IMR-90 (cell line): Measurements from ENCODE around the gene BACE1-AS. TPM values are rescaled to one million over a fixed set of nuclear protein-coding genes. Genes with fewer than 3 reads are reported as not detected.

Source experiments
- ATAC-seq: fragments of 200-7000 bp; cut with Tn5 transposase; 2 replicates; pipeline ENCODE4 v1.9.1; 2020; ENCODE audit warnings: low read depth, mild to moderate bottlenecking, moderate library complexity
- BruUV-seq: library from RNA; stranded (reverse); fragments of 400-500 nt; replicated peaks from 2 replicates; lab custom pipeline; 2021; lab: Mats Ljungman, UMichigan
- CTCF ChIA-PET: fragments of 300-600 bp; formaldehyde crosslinking; extraction: SDS; loops from one replicate; lab custom pipeline; 2021; ENCODE audit warnings: antibody characterized with exemption; lab: Yijun Ruan, JAX
- POLR2A ChIA-PET: fragments of 300-600 bp; sonication (Branson Sonifier 250); formaldehyde crosslinking; loops from one replicate; lab custom pipeline; 2022; ENCODE audit warnings: antibody characterized with exemption; ENCODE audit not compliant: unreplicated experiment; lab: Charles Lee
- DNase-seq: peaks from one replicate; pipeline ENCODE4 v3.0.0; 2013
- H2AFZ ChIP-seq: replicated peaks from 2 replicates; pipeline ENCODE3; 2013; ENCODE audit warnings: low read length, mild to moderate bottlenecking; ENCODE audit not compliant: poor library complexity
- H2AK5ac ChIP-seq: 2 replicates; pipeline ENCODE4 v1.6.1; 2013; ENCODE audit warnings: low read depth, low read length, inconsistent platforms
- H2AK9ac ChIP-seq: replicated peaks from 2 replicates; pipeline ENCODE3; 2013; ENCODE audit warnings: mild to moderate bottlenecking, low read depth, low read length, moderate library complexity; ENCODE audit not compliant: poor library complexity
- H2BK120ac ChIP-seq: 2 replicates; pipeline ENCODE4 v1.6.1; 2013; ENCODE audit warnings: low read depth, low read length, inconsistent platforms
- H2BK15ac ChIP-seq: 3 replicates; pipeline ENCODE4 v1.6.1; 2013; ENCODE audit warnings: low read depth, low read length, inconsistent platforms
- H2BK20ac ChIP-seq: 2 replicates; pipeline ENCODE4 v1.6.1; 2013; ENCODE audit warnings: low read depth, mild to moderate bottlenecking, inconsistent platforms, low read length, moderate library complexity
- H2BK5ac ChIP-seq: 2 replicates; pipeline ENCODE4 v1.6.1; 2013; ENCODE audit warnings: mild to moderate bottlenecking, low read depth, low read length, inconsistent platforms; ENCODE audit not compliant: poor library complexity, severe bottlenecking
- H3K14ac ChIP-seq: replicated peaks from 2 replicates; pipeline ENCODE4 v1.6.1; 2013; ENCODE audit warnings: low read depth, low read length, inconsistent platforms
- H3K18ac ChIP-seq: 2 replicates; pipeline ENCODE4 v1.6.1; 2013; ENCODE audit warnings: low read depth, low read length, control low read depth
- H3K23ac ChIP-seq: 2 replicates; pipeline ENCODE4 v1.6.1; 2013; ENCODE audit warnings: low read depth, low read length, inconsistent platforms
- H3K27ac ChIP-seq: 2 replicates; pipeline ENCODE4 v1.5.1; 2013; ENCODE audit warnings: mild to moderate bottlenecking, control low read depth, low read length; ENCODE audit not compliant: insufficient read depth
- H3K27me3 ChIP-seq: 2 replicates; pipeline ENCODE4 v1.6.1; 2013; ENCODE audit warnings: low read length; ENCODE audit not compliant: control insufficient read depth, insufficient read depth
- H3K36me3 ChIP-seq: 2 replicates; pipeline ENCODE4 v1.6.1; 2013; ENCODE audit warnings: low read length, mixed read lengths; ENCODE audit not compliant: control insufficient read depth, insufficient read depth
- H3K4ac ChIP-seq: 2 replicates; pipeline ENCODE4 v1.6.1; 2013; ENCODE audit warnings: low read depth, low read length, inconsistent platforms
- H3K4me1 ChIP-seq: 2 replicates; pipeline ENCODE4 v1.6.1; 2013; ENCODE audit warnings: low read length, mixed read lengths; ENCODE audit not compliant: control insufficient read depth, insufficient read depth
- H3K4me2 ChIP-seq: 2 replicates; pipeline ENCODE4 v1.6.1; 2013; ENCODE audit warnings: low read depth, mild to moderate bottlenecking, control low read depth, low read length, moderate library complexity
- H3K4me3 ChIP-seq: 2 replicates; pipeline ENCODE4 v1.5.1; 2013; ENCODE audit warnings: low read depth, mild to moderate bottlenecking, control low read depth, low read length, moderate library complexity; ENCODE audit not compliant: insufficient read depth
- H3K56ac ChIP-seq: 2 replicates; pipeline ENCODE4 v1.6.1; 2013; ENCODE audit warnings: low read length, inconsistent platforms; ENCODE audit not compliant: insufficient read depth; ENCODE audit errors: extremely low read depth
- H3K79me1 ChIP-seq, 2 experiments: 2 replicates each; pipeline ENCODE4 v1.6.1; 2013; ENCODE audit warnings: low read length in 2 of 2, inconsistent platforms in 1 of 2, low read depth in 1 of 2
- H3K9ac ChIP-seq: 2 replicates; pipeline ENCODE4 v1.6.1; 2013; ENCODE audit warnings: low read depth, low read length, control low read depth
- H3K9me1 ChIP-seq: 2 replicates; pipeline ENCODE4 v1.6.1; 2013; ENCODE audit warnings: low read length, inconsistent platforms; ENCODE audit not compliant: insufficient read depth
- H3K9me3 ChIP-seq: 2 replicates; pipeline ENCODE4 v1.6.1; 2013; ENCODE audit warnings: low read length; ENCODE audit not compliant: control insufficient read depth, insufficient read depth
- H4K20me1 ChIP-seq: 2 replicates; pipeline ENCODE4 v1.6.1; 2013; ENCODE audit warnings: low read length, inconsistent platforms; ENCODE audit not compliant: insufficient read depth
- H4K5ac ChIP-seq: 2 replicates; pipeline ENCODE4 v1.6.1; 2013; ENCODE audit warnings: mild to moderate bottlenecking, low read depth, low read length, control low read depth
- H4K8ac ChIP-seq, 2 experiments: 2 replicates each; pipeline ENCODE4 v1.6.1; 2013; ENCODE audit warnings: low read depth in 2 of 2, low read length in 2 of 2, control low read depth in 1 of 2, inconsistent platforms in 1 of 2
- H4K91ac ChIP-seq: 2 replicates; pipeline ENCODE4 v1.6.1; 2013; ENCODE audit warnings: low read depth, low read length, inconsistent platforms; ENCODE audit not compliant: insufficient read depth
- BHLHE40 ChIP-seq: fragments of 150-350 bp; IDR thresholded peaks from 2 replicates; pipeline ENCODE4 v1.6.1; 2016; ENCODE audit warnings: mild to moderate bottlenecking, low read depth, low read length
- CEBPB ChIP-seq: IDR thresholded peaks from 2 replicates; pipeline ENCODE4 v1.6.1; 2012; ENCODE audit warnings: low read depth, low read length, improper control_type of control experiment
- CHD1 ChIP-seq: IDR thresholded peaks from 2 replicates; pipeline ENCODE4 v1.6.1; 2012; ENCODE audit warnings: low read depth, low read length, improper control_type of control experiment
- ELK1 ChIP-seq: fragments of 150-350 bp; IDR thresholded peaks from 2 replicates; pipeline ENCODE4 v1.6.1; 2016; ENCODE audit warnings: low read depth, mild to moderate bottlenecking, low read length, moderate library complexity, borderline replicate concordance
- MAFK ChIP-seq: IDR thresholded peaks from 2 replicates; pipeline ENCODE4 v1.6.1; 2012; ENCODE audit warnings: low read depth, low read length, improper control_type of control experiment
- MAZ ChIP-seq: IDR thresholded peaks from 2 replicates; pipeline ENCODE4 v1.6.1; 2012; ENCODE audit warnings: low read depth, mild to moderate bottlenecking, low read length, improper control_type of control experiment, moderate library complexity, borderline replicate concordance
- POLR2A ChIP-seq: IDR thresholded peaks from 2 replicates; pipeline ENCODE4 v1.6.1; 2012; ENCODE audit warnings: mild to moderate bottlenecking, low read depth, low read length
- RCOR1 ChIP-seq: IDR thresholded peaks from 2 replicates; pipeline ENCODE4 v1.6.1; 2012; ENCODE audit warnings: mild to moderate bottlenecking, low read length, improper control_type of control experiment; ENCODE audit not compliant: insufficient replicate concordance
- WGBS, 2 experiments: methylation state at CpG; one replicate each; pipeline versions ENCODE4 v1.1.5 to v1.1.7; 2013; ENCODE audit warnings: missing lambda C conversion rate in 2 of 2; ENCODE audit not compliant: insufficient read length in 1 of 2; ENCODE audit errors: extremely low coverage in 2 of 2; 5-methylcytosine and 5-hydroxymethylcytosine counted together
- dilution Hi-C: fragments of 300-500 bp; cut with HindIII; formaldehyde crosslinking; loops from one replicate; pipeline ENCODE4 v1.14.3; 2018; ENCODE audit warnings: low sequenced_read_pairs; ENCODE audit not compliant: unreplicated experiment
- in situ Hi-C: fragments of 300-500 bp; cut with MboI; formaldehyde crosslinking; loops from 3 replicates; pipeline ENCODE4 v1.14.3; 2019; ENCODE audit warnings: low sequenced_read_pairs, inconsistent platforms, mixed read lengths
- intact Hi-C: fragments of 100-400 bp; cut with micrococcal nuclease; formaldehyde crosslinking; loops from 2 replicates; pipeline ENCODE4 v1.10.0; 2022
- polyA plus RNA-seq, 3 experiments: library from polyadenylated mRNA; depleted of rRNA; stranded (reverse); fragments of >200 nt; gene quantifications; 2 replicates each; pipeline ENCODE4 v1.2.3, GENCODE V29; 2012; ENCODE audit warnings: low replicate concordance in 1 of 3
- total RNA-seq: library from RNA; depleted of rRNA; stranded (reverse); fragments of >200 nt; gene quantifications from 2 replicates; pipeline ENCODE4 v1.2.3, GENCODE V29; 2012

Gene BACE1-AS
- total and polyA plus RNA-seq, 2 of the 4 experiments (the other 2 are of a cell fraction), result 2.7 to 2.9 TPM

- no TSS peak for BruUV-seq
- no peak overlapping the region for H3K9ac ChIP-seq
- peaks cover 52% of the 10 kb centered on the region for H3K36me3 ChIP-seq
- no peak for DNase-seq
- H3K56ac ChIP-seq, result no peak overlapping the region
- dilution Hi-C loops (no loop called here), in situ Hi-C loops (no loop called here), intact Hi-C loops (no loop called here)
- H4K20me1 ChIP-seq, result no peaks in the 10 kb centered on the region
- no peak overlapping the region for H3K18ac ChIP-seq
- no peak for ATAC-seq
- H2AK5ac ChIP-seq, result no peak overlapping the region
- no peak overlapping the region for H3K4me3 ChIP-seq
- H2BK120ac ChIP-seq, result no peak overlapping the region
- H2BK15ac ChIP-seq, result no peak overlapping the region
- no peak overlapping the region for H4K8ac ChIP-seq
- H3K4me2 ChIP-seq, result no peak overlapping the region
- POLR2A ChIA-PET, result no interaction called here
- H3K27me3 ChIP-seq, result no peaks in the 10 kb centered on the region
- TF ChIP-seq RCOR1, result no peak
- no peak for TF ChIP-seq CEBPB
- TF ChIP-seq MAFK, result no peak
- TF ChIP-seq BHLHE40, result no peak
- TF ChIP-seq POLR2A, result no peak
- TF ChIP-seq ELK1, result no peak
- TF ChIP-seq MAZ, result no peak
- no peak for TF ChIP-seq CHD1
- peaks cover 7% of the 10 kb centered on the region for H3K4me1 ChIP-seq
- no peak overlapping the region for H3K4ac ChIP-seq
- CTCF ChIA-PET, result interaction anchor here (0.6 kb wide), 1 partner anchor 1709 kb away, joined by 3 read pairs; no protein-coding TSS in a partner anchor
- H2BK5ac ChIP-seq, result no peak overlapping the region
- no peak overlapping the region for H3K14ac ChIP-seq
- no peak overlapping the region for H2AK9ac ChIP-seq
- no peak overlapping the region for H4K91ac ChIP-seq
- H3K9me3 ChIP-seq, result no peaks in the 10 kb centered on the region
- no CpG with 5 or more reads among the region's 2 CpGs for WGBS, 2 experiments
- no peak overlapping the region for H2BK20ac ChIP-seq
- peaks cover 5 to 7% of the 10 kb centered on the region in 2 experiments for H3K79me1 ChIP-seq
- H3K9me1 ChIP-seq, result peaks cover 21% of the 10 kb centered on the region
- no peak overlapping the region for H2AFZ ChIP-seq
- no peak overlapping the region for H4K5ac ChIP-seq
- H3K23ac ChIP-seq, result no peak overlapping the region
- H3K27ac ChIP-seq, result no peak overlapping the region
Measured at GRCh38 chr11:117286588-117286987, 4.6 kb upstream of the BACE1-AS start.
